ENCODE data around the gene DNAJC4.

GRCh38 chr11:64245797-64246620 lies 15.7 kb downstream of the DNAJC4 start:
- TF ChIP-seq EZH2 (IDR thresholded peaks at IDR 0.05): no peak
- no peak for TF ChIP-seq POLR2AphosphoS5 (IDR thresholded peaks at IDR 0.05; ENCODE audit: borderline replicate concordance, low read depth, low read length)
- no peak for TF ChIP-seq FOXP2 (optimal IDR thresholded peaks at IDR 0.05; ENCODE audit: control extremely low read depth, extremely low read length, insufficient read depth)
